GM23338 (cell line): ENCODE measurements around the gene SPATA4. TPM values are rescaled to one million over a fixed set of nuclear protein-coding genes. Genes with fewer than 3 reads are reported as not detected.

Experiments used
- ATAC-seq: fragments of 200-7000 bp; cut with Tn5 transposase; 3 replicates; pipeline ENCODE4 v1.9.1; 2020
- DNase-seq: peaks from one replicate; pipeline ENCODE4 v3.0.0-alpha.2; 2015; ENCODE audit warnings: low spot score
- H2AFZ ChIP-seq: fragments of 200-600 bp; sonication (generic); 2 replicates; pipeline ENCODE4 v1.8.0; 2016; ENCODE audit warnings: antibody characterized with exemption, mild to moderate bottlenecking, moderate library complexity
- H3F3A ChIP-seq: fragments of 200-600 bp; sonication (generic); replicated peaks from 2 replicates; pipeline ENCODE4 v1.8.0; 2017; ENCODE audit warnings: antibody characterized with exemption, mixed run types, low read depth
- H3K27ac ChIP-seq: fragments of 200-600 bp; sonication (generic); 2 replicates; pipeline ENCODE4 v1.6.1; 2016; ENCODE audit warnings: low read depth
- H3K27me3 ChIP-seq: fragments of 200-600 bp; sonication (generic); 2 replicates; pipeline ENCODE4 v1.8.0; 2016; ENCODE audit warnings: mild to moderate bottlenecking, mixed run types, moderate library complexity; ENCODE audit not compliant: insufficient read depth
- H3K36me3 ChIP-seq: fragments of 200-600 bp; sonication (generic); 2 replicates; pipeline ENCODE4 v1.8.0; 2016; ENCODE audit warnings: mild to moderate bottlenecking; ENCODE audit not compliant: insufficient read depth
- H3K4me1 ChIP-seq: fragments of 200-600 bp; sonication (generic); 2 replicates; pipeline ENCODE4 v1.8.0; 2016; ENCODE audit warnings: mild to moderate bottlenecking, moderate library complexity; ENCODE audit not compliant: insufficient read depth
- H3K4me2 ChIP-seq: fragments of 200-600 bp; sonication (generic); 2 replicates; pipeline ENCODE4 v1.7.1; 2017; ENCODE audit warnings: mixed run types
- H3K4me3 ChIP-seq: fragments of 200-600 bp; sonication (generic); 2 replicates; pipeline ENCODE4 v1.6.1; 2016; ENCODE audit warnings: mixed run types
- H3K79me2 ChIP-seq: fragments of 200-600 bp; sonication (generic); replicated peaks from 2 replicates; pipeline ENCODE4 v1.8.0; 2017; ENCODE audit warnings: mild to moderate bottlenecking; ENCODE audit not compliant: insufficient read depth
- H3K9me2 ChIP-seq: fragments of 200-600 bp; sonication (generic); 2 replicates; pipeline ENCODE4 v1.8.0; 2017; ENCODE audit not compliant: insufficient read depth
- H4K20me1 ChIP-seq: fragments of 200-600 bp; sonication (generic); replicated peaks from 2 replicates; pipeline ENCODE4 v1.8.0; 2017; ENCODE audit warnings: mild to moderate bottlenecking; ENCODE audit not compliant: insufficient read depth
- H3K27ac Mint-ChIP-seq: 2 replicates; pipeline ENCODE4 v1.8.0; 2020; ENCODE audit warnings: inconsistent platforms, mild to moderate bottlenecking, moderate library complexity, mixed read lengths
- H3K27me3 Mint-ChIP-seq: 3 replicates; pipeline ENCODE4 v1.8.0; 2022; ENCODE audit warnings: low read depth, mild to moderate bottlenecking, moderate library complexity, mixed read lengths, inconsistent platforms; ENCODE audit not compliant: insufficient read depth, poor library complexity
- H3K36me3 Mint-ChIP-seq: 3 replicates; pipeline ENCODE4 v1.8.0; 2021; ENCODE audit warnings: low read depth, mild to moderate bottlenecking, inconsistent platforms, moderate library complexity, mixed read lengths
- H3K4me1 Mint-ChIP-seq: 3 replicates; pipeline ENCODE4 v1.8.0; 2020; ENCODE audit warnings: mild to moderate bottlenecking, inconsistent platforms, mixed read lengths
- H3K4me3 Mint-ChIP-seq: 3 replicates; pipeline ENCODE4 v1.8.0; 2021; ENCODE audit warnings: moderate library complexity, mild to moderate bottlenecking, inconsistent platforms, mixed read lengths
- H3K9me3 Mint-ChIP-seq: 3 replicates; pipeline ENCODE4 v1.8.0; 2020; ENCODE audit warnings: moderate library complexity, mild to moderate bottlenecking, inconsistent platforms, mixed read lengths
- ETS1 ChIP-seq: IDR thresholded peaks from 2 replicates; pipeline ENCODE4 v1.6.1; 2016; ENCODE audit warnings: antibody characterized with exemption
- JUNB ChIP-seq: IDR thresholded peaks from one replicate; pipeline ENCODE4 v1.6.1; 2016; ENCODE audit warnings: antibody characterized with exemption; ENCODE audit not compliant: unreplicated experiment
- NANOG ChIP-seq: IDR thresholded peaks from 2 replicates; pipeline ENCODE4 v1.6.1; 2016; ENCODE audit warnings: antibody characterized with exemption, borderline replicate concordance
- REST ChIP-seq: IDR thresholded peaks from one replicate; pipeline ENCODE4 v1.6.1; 2018; ENCODE audit warnings: antibody characterized with exemption; ENCODE audit not compliant: unreplicated experiment
- STAT1 ChIP-seq: IDR thresholded peaks from one replicate; pipeline ENCODE4 v1.6.1; 2016; ENCODE audit warnings: antibody characterized with exemption; ENCODE audit not compliant: unreplicated experiment
- ZNF114 ChIP-seq: fragments of 250-450 bp; sonication (Bioruptor Pico); IDR thresholded peaks from 2 replicates; pipeline ENCODE4 v1.5.0; 2020; ENCODE audit warnings: mild to moderate bottlenecking, moderate library complexity
- ZNF462 ChIP-seq: fragments of 250-450 bp; sonication (Bioruptor Pico); IDR thresholded peaks from 2 replicates; pipeline ENCODE4 v1.5.0; 2020; ENCODE audit warnings: mild to moderate bottlenecking, moderate library complexity
- polyA plus RNA-seq: library from polyadenylated mRNA; unstranded; fragments of >200 nt; fragmentation: Nextera tagmentation; extraction: Ambion mirVana; gene quantifications from 2 replicates; pipeline ENCODE4 v1.2.1, GENCODE V29; 2016
- total RNA-seq: library from RNA; depleted of rRNA; stranded (reverse); fragments of >200 nt; shearing (Covaris generic); gene quantifications from 2 replicates; pipeline ENCODE4 v1.2.3, GENCODE V29; 2014

Gene SPATA4
- total and polyA plus RNA-seq, 2 experiments from 2014 or later = not detected

GRCh38 chr4:176226736-176227135 is 31.4 kb upstream of the SPATA4 start (continued):
- TF ChIP-seq ZNF462 (CRISPR knock-in tag) (no peak), REST (no peak), ETS1 (no peak)

GRCh38 chr4:176223561-176223960 is 28.2 kb upstream of the SPATA4 start:
- Histone ChIP-seq H3K36me3 (no peaks in the 10 kb centered on the region), H3K27ac (no peak overlapping the region), H3K4me1 (no peaks in the 10 kb centered on the region), H3F3A (no peaks in the 10 kb centered on the region), H3K9me2 (no peaks in the 10 kb centered on the region), H4K20me1 (no peaks in the 10 kb centered on the region), H3K27me3 (no peaks in the 10 kb centered on the region), H3K4me3 (no peak overlapping the region), H3K4me2 (no peak overlapping the region), H3K79me2 (no peaks in the 10 kb centered on the region), H2AFZ (no peak overlapping the region)
- no peak overlapping the region for H3K4me3 Mint-ChIP-seq
- no peaks in the 10 kb centered on the region for H3K36me3 Mint-ChIP-seq
- no peaks in the 10 kb centered on the region for H3K9me3 Mint-ChIP-seq
- ATAC-seq = no peak
- no peak overlapping the region for H3K27ac Mint-ChIP-seq
- H3K4me1 Mint-ChIP-seq = no peaks in the 10 kb centered on the region
- no peak for DNase-seq
- H3K27me3 Mint-ChIP-seq = no peaks in the 10 kb centered on the region
- TF ChIP-seq REST (no peak), ZNF114 (CRISPR knock-in tag) (no peak), NANOG (no peak), STAT1 (no peak), JUNB (no peak)
